Colonic mucosa (tissue), 4 donors: ENCODE measurements around the gene ANKHD1. TPM values are rescaled to one million over a fixed set of nuclear protein-coding genes. Genes with fewer than 3 reads are reported as not detected.

Experiments used
- DNase-seq: peaks from one replicate; pipeline ENCODE4 v3.0.0-alpha.2; 2020
- H3K27ac ChIP-seq: fragments of 200-600 bp; one replicate; pipeline ENCODE4 v1.8.0; 2021
- H3K27me3 ChIP-seq: fragments of 200-600 bp; one replicate; pipeline ENCODE4 v1.8.0; 2021
- H3K36me3 ChIP-seq: fragments of 200-600 bp; one replicate; pipeline ENCODE4 v1.8.0; 2021
- H3K4me1 ChIP-seq: fragments of 200-600 bp; one replicate; pipeline ENCODE4 v1.8.0; 2021; ENCODE audit warnings: mild to moderate bottlenecking
- H3K4me3 ChIP-seq: fragments of 200-600 bp; one replicate; pipeline ENCODE4 v1.8.0; 2021
- H3K9ac ChIP-seq, 2 donors: one replicate each; pipeline ENCODE4 v1.7.0; 2013; ENCODE audit warnings: control low read depth in 2 of 2, low read depth in 2 of 2, low read length in 2 of 2
- H3K9me3 ChIP-seq: fragments of 200-600 bp; one replicate; pipeline ENCODE4 v1.8.0; 2021
- CTCF ChIP-seq: fragments of 200-600 bp; IDR thresholded peaks from one replicate; pipeline ENCODE4 v1.8.0; 2022; ENCODE audit warnings: antibody characterized with exemption, mild to moderate bottlenecking
- intact Hi-C: fragments of 100-400 bp; cut with DNase I; formaldehyde crosslinking; loops from one replicate; pipeline ENCODE4 v1.14.1; 2022
- total RNA-seq, 2 donors: library from RNA; stranded (reverse); fragmentation: NEBNext Ultra II Directional in 1 of 2; extraction: Animal tissue kit (Norgen Biotek cat#: 25700) in 1 of 2; gene quantifications; one replicate each; pipeline ENCODE4 v1.2.1, GENCODE V29; 2021
- donor health status: healthy.
- donor health status: DM: no; HTN: no; CAD: no.
- donor health status: DM: no; HTN: no; CAD: no.

The ANKHD1 gene
- total RNA-seq, 2 donors from 2014 or later, result 108 to 115 TPM

- Histone ChIP-seq H3K4me3 (no peak overlapping the region), H3K36me3 (peaks cover 2% of the 10 kb centered on the region), H3K27me3 (no peaks in the 10 kb centered on the region), H3K9me3 (no peaks in the 10 kb centered on the region), H3K27ac (no peak overlapping the region), H3K4me1 (peaks cover 13% of the 10 kb centered on the region), H3K9ac (no peak overlapping the region)
- no peak for DNase-seq
- TF ChIP-seq CTCF, result no peak
- intact Hi-C loops, result no loop called here
Observed at GRCh38 chr5:140561753-140562523, 160.3 kb downstream of the ANKHD1 start.

GRCh38 chr5:140563596-140563995, 162.0 kb downstream of the ANKHD1 start:
- Histone ChIP-seq H3K27me3 (no peaks in the 10 kb centered on the region), H3K36me3 (peaks cover 8% of the 10 kb centered on the region), H3K4me3 (peak overlapping the region; percentile 72), H3K27ac (peak overlapping the region; percentile 90), H3K9me3 (no peaks in the 10 kb centered on the region), H3K9ac (peak overlapping the region; percentile 90 to 93), H3K4me1 (peaks cover 13% of the 10 kb centered on the region)
- DNase-seq, result no peak
- intact Hi-C loops, result no loop called here
- no peak for TF ChIP-seq CTCF

GRCh38 chr5:140564196-140565023, 162.8 kb downstream of the ANKHD1 start, which contains the start of the genes APBB3 and SLC35A4:
Gene APBB3, minus strand, starts transcription at chr5:140564598. Its CDS starts 353 bp downstream, at chr5:140564245.
Gene SLC35A4, plus strand, starts transcription at chr5:140564828. Its CDS starts 2,342 bp downstream, at chr5:140567170.
- H3K27me3 ChIP-seq, result no peaks in the 10 kb centered on the region
- H3K9ac ChIP-seq, result peak within 1 kb of the TSS; percentile 90 to 93
- no peak for TF ChIP-seq CTCF
- peak; percentile 97 for DNase-seq
- peaks cover 8% of the 10 kb centered on the region for H3K36me3 ChIP-seq
- peak within 1 kb of the TSS; percentile 72 for H3K4me3 ChIP-seq
- H3K4me1 ChIP-seq, result peaks cover 13% of the 10 kb centered on the region
- H3K9me3 ChIP-seq, result no peaks in the 10 kb centered on the region
- intact Hi-C loops, result loop anchor here (2.0 to 5.0 kb wide), 2 partner anchors 68 to 76 kb away; partner anchors contain the start of gene CD14
- H3K27ac ChIP-seq, result peak within 1 kb of the TSS; percentile 90

GRCh38 chr5:140565024-140565779, 163.6 kb downstream of the ANKHD1 start:
- Histone ChIP-seq H3K9ac (peak overlapping the region; percentile 86 to 93), H3K4me3 (peak overlapping the region; percentile 72), H3K27me3 (no peaks in the 10 kb centered on the region), H3K4me1 (peaks cover 13% of the 10 kb centered on the region), H3K36me3 (peaks cover 8% of the 10 kb centered on the region), H3K9me3 (no peaks in the 10 kb centered on the region), H3K27ac (peak overlapping the region; percentile 90)
- no peak for DNase-seq
- intact Hi-C loops, result loop anchor here (2.0 to 5.0 kb wide), 2 partner anchors 67 to 76 kb away; partner anchors contain the start of gene CD14
- TF ChIP-seq CTCF, result no peak

GRCh38 chr5:140565780-140566095, 164.1 kb downstream of the ANKHD1 start:
- Histone ChIP-seq H3K4me1 (peaks cover 13% of the 10 kb centered on the region), H3K27ac (no peak overlapping the region), H3K9ac (peak overlapping the region in 1 of 2 donors; percentile 93), H3K4me3 (no peak overlapping the region), H3K27me3 (no peaks in the 10 kb centered on the region), H3K9me3 (no peaks in the 10 kb centered on the region), H3K36me3 (peaks cover 8% of the 10 kb centered on the region)
- no peak for DNase-seq
- intact Hi-C loops, result loop anchor here (2.0 to 5.0 kb wide), 2 partner anchors 67 to 75 kb away; partner anchors contain the start of gene CD14
- no peak for TF ChIP-seq CTCF
